Measurements from ENCODE around the gene FAM110D. TPM values are rescaled to one million over a fixed set of nuclear protein-coding genes. Genes with fewer than 3 reads are reported as not detected.

The FAM110D gene
- total RNA-seq, 1 donor from 2014 or later, result 0.58 TPM

DNA sequence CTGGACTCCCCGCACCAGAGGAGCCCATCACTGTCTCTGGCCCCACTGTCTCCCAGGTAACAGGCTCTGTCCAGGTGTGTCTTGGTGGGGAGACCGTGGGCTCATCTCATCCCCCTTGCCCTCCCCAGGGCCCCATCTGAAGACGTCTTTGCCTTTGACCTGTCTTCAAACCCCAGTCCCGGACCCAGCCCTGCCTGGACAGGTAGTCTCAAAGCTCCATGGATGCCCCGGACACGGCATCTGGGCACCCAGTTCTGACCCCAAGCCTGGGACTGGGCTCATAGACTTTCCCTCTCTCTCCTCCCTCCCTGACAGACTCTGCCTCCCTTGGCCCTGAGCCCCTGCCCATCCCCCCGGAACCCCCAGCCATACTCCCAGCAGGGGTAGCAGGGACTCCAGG, 25.2 kb downstream of the FAM110D start:
- TF ChIP-seq, protein P1, sequence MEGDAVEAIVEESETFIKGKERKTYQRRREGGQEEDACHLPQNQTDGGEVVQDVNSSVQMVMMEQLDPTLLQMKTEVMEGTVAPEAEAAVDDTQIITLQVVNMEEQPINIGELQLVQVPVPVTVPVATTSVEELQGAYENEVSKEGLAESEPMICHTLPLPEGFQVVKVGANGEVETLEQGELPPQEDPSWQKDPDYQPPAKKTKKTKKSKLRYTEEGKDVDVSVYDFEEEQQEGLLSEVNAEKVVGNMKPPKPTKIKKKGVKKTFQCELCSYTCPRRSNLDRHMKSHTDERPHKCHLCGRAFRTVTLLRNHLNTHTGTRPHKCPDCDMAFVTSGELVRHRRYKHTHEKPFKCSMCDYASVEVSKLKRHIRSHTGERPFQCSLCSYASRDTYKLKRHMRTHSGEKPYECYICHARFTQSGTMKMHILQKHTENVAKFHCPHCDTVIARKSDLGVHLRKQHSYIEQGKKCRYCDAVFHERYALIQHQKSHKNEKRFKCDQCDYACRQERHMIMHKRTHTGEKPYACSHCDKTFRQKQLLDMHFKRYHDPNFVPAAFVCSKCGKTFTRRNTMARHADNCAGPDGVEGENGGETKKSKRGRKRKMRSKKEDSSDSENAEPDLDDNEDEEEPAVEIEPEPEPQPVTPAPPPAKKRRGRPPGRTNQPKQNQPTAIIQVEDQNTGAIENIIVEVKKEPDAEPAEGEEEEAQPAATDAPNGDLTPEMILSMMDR (IDR thresholded peaks at IDR 0.05; ENCODE audit: unreplicated experiment), result no peak
- Mint-ChIP-seq H3K4me3 (no peak overlapping the region), H3K9me3 (no peaks in the 10 kb centered on the region), H3K27me3 (ENCODE audit: low read depth) (no peaks in the 10 kb centered on the region), H3K27ac (no peak overlapping the region), H3K36me3 (peaks cover 18% of the 10 kb centered on the region), H3K4me1 (no peaks in the 10 kb centered on the region)
- DNase-seq (ENCODE audit: low spot score in 2 of 2, unreplicated experiment in 2 of 2), result no peak

DNA sequence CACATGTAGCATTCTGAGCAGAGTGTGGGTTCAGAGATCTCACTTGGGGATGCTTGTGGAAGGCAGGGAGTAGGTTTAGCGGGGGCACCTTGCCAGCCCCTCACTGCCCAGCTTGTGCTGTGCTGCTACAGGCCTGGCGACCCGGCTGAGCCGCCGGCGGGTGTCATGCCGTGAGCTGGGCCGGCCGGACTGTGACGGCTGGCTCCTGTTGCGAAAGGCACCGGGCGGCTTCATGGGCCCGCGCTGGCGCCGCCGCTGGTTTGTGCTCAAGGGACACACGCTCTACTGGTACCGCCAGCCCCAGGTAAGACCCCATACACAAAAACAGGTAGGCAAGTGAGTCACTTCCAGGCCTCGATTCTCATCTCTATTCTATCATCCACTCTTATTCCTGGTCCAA, 26.0 kb downstream of the FAM110D start:
- Mint-ChIP-seq H3K4me1 (peaks cover 2% of the 10 kb centered on the region), H3K4me3 (no peak overlapping the region), H3K27me3 (ENCODE audit: low read depth) (no peaks in the 10 kb centered on the region), H3K9me3 (no peaks in the 10 kb centered on the region), H3K36me3 (peaks cover 21% of the 10 kb centered on the region), H3K27ac (no peak overlapping the region)
- TF ChIP-seq, protein P1 (IDR thresholded peaks at IDR 0.05; ENCODE audit: unreplicated experiment), result no peak
- no peak for DNase-seq (ENCODE audit: low spot score in 2 of 2, unreplicated experiment in 2 of 2)

DNA sequence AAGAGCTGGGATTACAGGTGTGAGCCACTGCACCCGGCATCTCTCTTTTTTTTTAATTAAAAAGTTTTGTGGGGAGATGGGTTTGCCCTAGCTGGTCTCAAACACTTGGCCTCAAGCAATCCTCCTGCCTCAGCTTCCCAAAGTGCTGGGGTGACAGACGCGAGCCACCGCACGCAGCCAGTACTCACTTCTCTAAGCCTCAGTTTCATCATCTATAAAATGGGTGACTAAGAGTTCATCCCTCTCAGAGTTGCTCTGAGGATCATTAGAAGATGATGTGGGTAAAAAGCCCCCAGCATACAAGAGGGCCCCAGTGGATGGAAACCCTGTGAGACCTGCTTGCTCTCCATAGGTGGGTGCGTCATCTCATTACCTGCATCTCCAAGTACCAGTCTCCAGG, 29.0 kb downstream of the FAM110D start:
- Mint-ChIP-seq H3K4me1 (peaks cover 13% of the 10 kb centered on the region), H3K9me3 (no peaks in the 10 kb centered on the region), H3K36me3 (peaks cover 10% of the 10 kb centered on the region), H3K4me3 (no peak overlapping the region), H3K27ac (no peak overlapping the region), H3K27me3 (ENCODE audit: low read depth) (no peaks in the 10 kb centered on the region)
- no peak for DNase-seq (ENCODE audit: low spot score in 2 of 2, unreplicated experiment in 2 of 2)
- TF ChIP-seq, protein P1 (IDR thresholded peaks at IDR 0.05; ENCODE audit: unreplicated experiment), result no peak

DNA sequence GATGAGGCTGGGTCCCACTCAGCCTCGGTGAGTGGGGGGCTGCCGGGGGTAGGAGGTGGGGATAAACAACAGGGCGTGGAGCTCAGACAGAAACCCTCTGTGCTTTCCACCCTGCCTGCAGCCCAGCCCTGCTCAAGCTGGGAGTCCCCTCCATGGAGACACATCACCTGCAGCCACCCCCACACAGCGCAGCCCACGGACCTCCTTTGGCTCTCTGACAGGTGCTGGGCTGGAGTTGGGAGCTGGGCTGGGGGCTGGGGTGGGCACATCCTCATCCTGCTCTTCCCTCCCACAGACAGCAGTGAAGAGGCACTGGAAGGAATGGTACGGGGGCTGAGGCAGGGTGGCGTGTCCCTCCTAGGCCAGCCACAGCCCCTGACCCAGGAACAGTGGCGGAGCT, 29.6 kb downstream of the FAM110D start:
- Mint-ChIP-seq H3K4me3 (no peak overlapping the region), H3K27me3 (ENCODE audit: low read depth) (no peaks in the 10 kb centered on the region), H3K9me3 (no peaks in the 10 kb centered on the region), H3K27ac (no peak overlapping the region), H3K36me3 (peaks cover 10% of the 10 kb centered on the region), H3K4me1 (peaks cover 13% of the 10 kb centered on the region)
- TF ChIP-seq, protein P1 (IDR thresholded peaks at IDR 0.05; ENCODE audit: unreplicated experiment), result no peak
- DNase-seq (ENCODE audit: low spot score in 2 of 2, unreplicated experiment in 2 of 2), result no peak

DNA sequence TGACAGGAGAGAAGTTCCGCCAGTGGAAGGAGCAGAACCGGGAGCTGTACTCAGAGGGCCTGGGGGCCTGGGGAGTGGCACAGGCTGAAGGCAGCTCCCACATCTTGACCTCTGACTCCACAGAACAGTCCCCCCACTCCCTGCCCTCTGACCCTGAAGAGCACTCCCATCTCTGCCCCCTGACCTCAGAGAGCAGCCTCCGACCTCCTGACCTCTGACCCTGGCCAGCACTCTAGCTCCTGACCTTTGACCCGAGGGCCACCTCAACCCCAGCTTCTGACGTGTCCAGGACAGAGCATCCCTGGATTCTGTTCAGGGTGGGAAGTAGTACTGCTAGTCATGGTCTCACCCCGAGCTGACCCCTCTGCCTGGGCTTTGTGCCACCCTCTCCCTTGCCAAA, 30.5 kb downstream of the FAM110D start:
- no peak for DNase-seq (ENCODE audit: low spot score in 2 of 2, unreplicated experiment in 2 of 2)
- no peak overlapping the region for H3K4me3 Mint-ChIP-seq
- peak overlapping the region; percentile 45 for H3K27ac Mint-ChIP-seq
- no peaks in the 10 kb centered on the region for H3K27me3 Mint-ChIP-seq (ENCODE audit: low read depth)
- H3K36me3 Mint-ChIP-seq, result peaks cover 10% of the 10 kb centered on the region
- TF ChIP-seq, protein P1 (IDR thresholded peaks at IDR 0.05; ENCODE audit: unreplicated experiment), result no peak
- H3K4me1 Mint-ChIP-seq, result peaks cover 13% of the 10 kb centered on the region
- H3K9me3 Mint-ChIP-seq, result no peaks in the 10 kb centered on the region

DNA sequence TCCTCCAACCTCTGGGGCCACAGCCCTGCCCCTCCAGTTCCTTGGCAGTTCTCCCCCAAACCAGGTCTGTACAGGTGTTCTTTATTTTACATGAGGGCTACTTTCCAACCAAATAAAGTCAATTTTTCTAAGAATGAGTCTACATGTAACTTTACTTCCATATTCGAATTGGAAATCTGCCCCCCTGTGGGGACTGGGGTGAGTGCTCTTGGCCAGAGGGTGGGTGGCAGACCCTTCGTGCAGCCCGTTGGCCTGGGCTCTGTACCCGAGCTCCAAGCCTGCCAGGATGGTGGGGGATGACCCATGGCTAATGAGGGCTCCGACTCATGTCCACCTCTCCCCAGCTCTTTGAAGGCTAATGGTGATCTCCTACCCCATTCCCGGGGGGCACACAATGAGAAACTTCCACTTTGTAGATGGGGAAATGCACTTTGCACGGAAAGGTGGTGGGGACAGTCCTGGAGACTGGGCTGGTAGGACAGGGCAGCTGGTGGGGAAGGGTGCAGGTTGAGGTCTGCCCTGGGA, 30.9 kb downstream of the FAM110D start:
- Mint-ChIP-seq H3K4me3 (no peak overlapping the region), H3K4me1 (peaks cover 13% of the 10 kb centered on the region), H3K9me3 (no peaks in the 10 kb centered on the region), H3K27me3 (ENCODE audit: low read depth) (no peaks in the 10 kb centered on the region), H3K27ac (peak overlapping the region; percentile 45), H3K36me3 (peaks cover 10% of the 10 kb centered on the region)
- DNase-seq (ENCODE audit: low spot score in 2 of 2, unreplicated experiment in 2 of 2), result no peak
- TF ChIP-seq, protein P1 (IDR thresholded peaks at IDR 0.05; ENCODE audit: unreplicated experiment), result no peak
